PC-3 (cell line): ENCODE data around the gene ZNF423. TPM values are rescaled to one million over a fixed set of nuclear protein-coding genes. Genes with fewer than 3 reads are reported as not detected.

Experiments used
- ATAC-seq: fragments of 200-7000 bp; cut with Tn5 transposase; 2 replicates; pipeline ENCODE4 v1.9.1; 2020; ENCODE audit warnings: mild to moderate bottlenecking, moderate library complexity
- BruUV-seq: library from RNA; stranded (reverse); fragments of 400-500 nt; replicated peaks from 2 replicates; lab custom pipeline; 2021; lab: Mats Ljungman, UMichigan
- CTCF ChIA-PET: fragments of 300-600 bp; sonication (Branson Sonifier 250); formaldehyde crosslinking; loops from one replicate; lab custom pipeline; 2022; ENCODE audit warnings: antibody characterized with exemption; lab: Charles Lee
- POLR2A ChIA-PET: fragments of 300-600 bp; sonication (Branson Sonifier 250); formaldehyde crosslinking; loops from one replicate; lab custom pipeline; 2022; ENCODE audit warnings: antibody characterized with exemption; ENCODE audit not compliant: unreplicated experiment; lab: Charles Lee
- DNase-seq: peaks from one replicate; pipeline ENCODE4 v3.0.0-alpha.2; 2015
- H2AFZ ChIP-seq: fragments of 300-600 bp; sonication (generic); 2 replicates; pipeline ENCODE4 v1.6.0; 2016; ENCODE audit warnings: antibody characterized with exemption, low read length
- H3F3A ChIP-seq: fragments of 300-600 bp; sonication (generic); one replicate; pipeline ENCODE4 v1.6.0; 2017; ENCODE audit warnings: antibody characterized with exemption, low read length, control low read depth, mild to moderate bottlenecking; ENCODE audit not compliant: unreplicated experiment
- H3K27ac ChIP-seq: fragments of 300-600 bp; sonication (generic); 2 replicates; pipeline ENCODE4 v1.5.1; 2016; ENCODE audit warnings: mild to moderate bottlenecking, low read length
- H3K27me3 ChIP-seq: fragments of 300-600 bp; sonication (generic); 2 replicates; pipeline ENCODE4 v1.6.1; 2016; ENCODE audit warnings: low read length, mixed read lengths
- H3K36me3 ChIP-seq: fragments of 300-600 bp; sonication (generic); 2 replicates; pipeline ENCODE4 v1.6.1; 2016; ENCODE audit warnings: low read depth, mixed run types, low read length, mixed read lengths
- H3K4me1 ChIP-seq: fragments of 300-600 bp; sonication (generic); 2 replicates; pipeline ENCODE4 v1.5.1; 2016; ENCODE audit warnings: low read length; ENCODE audit not compliant: insufficient read depth
- H3K4me2 ChIP-seq: fragments of 300-600 bp; sonication (generic); 2 replicates; pipeline ENCODE4 v1.6.0; 2016; ENCODE audit warnings: low read length
- H3K4me3 ChIP-seq: fragments of 300-600 bp; sonication (generic); 2 replicates; pipeline ENCODE4 v1.5.1; 2016; ENCODE audit warnings: mild to moderate bottlenecking, low read length, mixed read lengths
- H3K79me2 ChIP-seq: fragments of 300-600 bp; sonication (generic); 2 replicates; pipeline ENCODE4 v1.6.1; 2017; ENCODE audit warnings: low read length, mixed read lengths
- H3K9ac ChIP-seq: fragments of 300-600 bp; sonication (generic); 2 replicates; pipeline ENCODE4 v1.6.0; 2016; ENCODE audit warnings: mild to moderate bottlenecking, low read length
- H3K9me2 ChIP-seq: fragments of 300-600 bp; sonication (generic); replicated peaks from 2 replicates; pipeline ENCODE4 v1.6.1; 2016; ENCODE audit warnings: mixed run types, low read length, mixed read lengths
- H3K9me3 ChIP-seq: fragments of 300-600 bp; sonication (generic); 2 replicates; pipeline ENCODE4 v1.6.1; 2016; ENCODE audit warnings: low read length, mixed read lengths
- H4K20me1 ChIP-seq: fragments of 300-600 bp; sonication (generic); 2 replicates; pipeline ENCODE4 v1.6.1; 2016; ENCODE audit warnings: low read length, mixed read lengths
- EZH2 ChIP-seq: fragments of 300-600 bp; sonication (generic); IDR thresholded peaks from one replicate; pipeline ENCODE4 v1.6.1; 2017; ENCODE audit warnings: antibody characterized with exemption, mild to moderate bottlenecking, low read length; ENCODE audit not compliant: unreplicated experiment
- EZH2phosphoT487 ChIP-seq: fragments of 300-600 bp; sonication (generic); IDR thresholded peaks from 2 replicates; pipeline ENCODE4 v1.6.1; 2018; ENCODE audit warnings: mild to moderate bottlenecking, antibody characterized with exemption, low read length, borderline replicate concordance
- intact Hi-C: fragments of 100-400 bp; cut with micrococcal nuclease; formaldehyde crosslinking; loops from 2 replicates; pipeline ENCODE4 v1.9.0; 2023
- total RNA-seq: library from RNA; depleted of rRNA; stranded (reverse); fragments of >200 nt; gene quantifications from 2 replicates; pipeline ENCODE4 v1.2.3, GENCODE V29; 2014
- TF ChIP-seq, protein P1 (sequence below): fragments of 300-600 bp; sonication (generic); conservative IDR thresholded peaks from 2 replicates; pipeline ENCODE4 v1.5.1; 2017; ENCODE audit warnings: antibody characterized with exemption, low read depth, mild to moderate bottlenecking, low read length

ZNF423 gene
- total RNA-seq, 1 experiment from 2014 or later = not detected

DNA sequence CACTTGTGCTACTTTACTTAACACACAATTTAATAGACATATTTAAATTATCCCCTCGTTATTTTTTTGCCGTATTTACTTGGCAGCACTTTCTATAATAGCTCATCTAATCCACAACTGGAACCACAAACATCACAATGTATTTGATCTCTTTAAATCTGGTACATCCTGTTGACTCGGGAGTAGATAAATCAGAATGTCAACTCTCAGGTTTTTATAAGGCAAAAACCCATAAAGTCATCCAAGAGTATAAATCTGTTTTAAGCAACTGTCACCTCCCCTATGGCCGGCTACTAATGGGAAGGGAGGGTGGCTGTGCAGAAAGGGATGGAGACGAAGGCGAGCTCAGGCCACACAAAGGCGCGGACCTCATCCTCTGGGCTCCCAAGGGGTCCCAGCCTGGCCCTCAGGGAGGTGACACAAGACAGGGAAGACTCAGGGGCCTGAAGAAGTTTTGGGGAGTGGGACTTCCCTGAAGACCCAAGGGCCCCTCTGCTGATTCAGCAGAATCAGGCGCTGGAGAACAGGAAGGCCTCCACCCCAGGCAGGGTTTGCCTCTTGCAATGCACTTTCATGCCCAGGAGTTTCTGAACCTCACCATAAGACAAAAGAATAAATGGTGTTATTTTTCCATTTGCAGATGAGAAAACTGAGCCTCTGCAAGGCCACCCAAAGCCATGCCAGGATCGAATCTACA is 122.5 kb downstream of the ZNF423 start:
- H3K4me1 ChIP-seq = no peaks in the 10 kb centered on the region
- H4K20me1 ChIP-seq = no peaks in the 10 kb centered on the region
- no TSS peak for BruUV-seq
- peaks cover 23% of the 10 kb centered on the region for H3K27me3 ChIP-seq
- TF ChIP-seq, protein P1, sequence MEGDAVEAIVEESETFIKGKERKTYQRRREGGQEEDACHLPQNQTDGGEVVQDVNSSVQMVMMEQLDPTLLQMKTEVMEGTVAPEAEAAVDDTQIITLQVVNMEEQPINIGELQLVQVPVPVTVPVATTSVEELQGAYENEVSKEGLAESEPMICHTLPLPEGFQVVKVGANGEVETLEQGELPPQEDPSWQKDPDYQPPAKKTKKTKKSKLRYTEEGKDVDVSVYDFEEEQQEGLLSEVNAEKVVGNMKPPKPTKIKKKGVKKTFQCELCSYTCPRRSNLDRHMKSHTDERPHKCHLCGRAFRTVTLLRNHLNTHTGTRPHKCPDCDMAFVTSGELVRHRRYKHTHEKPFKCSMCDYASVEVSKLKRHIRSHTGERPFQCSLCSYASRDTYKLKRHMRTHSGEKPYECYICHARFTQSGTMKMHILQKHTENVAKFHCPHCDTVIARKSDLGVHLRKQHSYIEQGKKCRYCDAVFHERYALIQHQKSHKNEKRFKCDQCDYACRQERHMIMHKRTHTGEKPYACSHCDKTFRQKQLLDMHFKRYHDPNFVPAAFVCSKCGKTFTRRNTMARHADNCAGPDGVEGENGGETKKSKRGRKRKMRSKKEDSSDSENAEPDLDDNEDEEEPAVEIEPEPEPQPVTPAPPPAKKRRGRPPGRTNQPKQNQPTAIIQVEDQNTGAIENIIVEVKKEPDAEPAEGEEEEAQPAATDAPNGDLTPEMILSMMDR = no peak
- TF ChIP-seq EZH2 (no peak), EZH2phosphoT487 (no peak)
- no peaks in the 10 kb centered on the region for H3K9me3 ChIP-seq
- intact Hi-C loops = no loop called here
- POLR2A ChIA-PET = no interaction called here
- no peaks in the 10 kb centered on the region for H3K9me2 ChIP-seq
- no peak overlapping the region for H3K4me3 ChIP-seq
- H3K9ac ChIP-seq = no peak overlapping the region
- H3F3A ChIP-seq = no peaks in the 10 kb centered on the region
- no peak for ATAC-seq
- CTCF ChIA-PET = no interaction called here
- no peaks in the 10 kb centered on the region for H3K79me2 ChIP-seq
- DNase-seq = no peak
- H3K36me3 ChIP-seq = no peaks in the 10 kb centered on the region
- H2AFZ ChIP-seq = no peak overlapping the region
- no peak overlapping the region for H3K27ac ChIP-seq
- H3K4me2 ChIP-seq = no peak overlapping the region

- H2AFZ ChIP-seq = no peak overlapping the region
- intact Hi-C loops = no loop called here
- ATAC-seq (no peak), DNase-seq (no peak)
- H3K27ac ChIP-seq = no peak overlapping the region
- no peaks in the 10 kb centered on the region for H4K20me1 ChIP-seq
- H3K9ac ChIP-seq = no peak overlapping the region
- no peaks in the 10 kb centered on the region for H3K9me2 ChIP-seq
- no peaks in the 10 kb centered on the region for H3K36me3 ChIP-seq
- H3K9me3 ChIP-seq = no peaks in the 10 kb centered on the region
- TF ChIP-seq EZH2phosphoT487 (no peak), EZH2 (no peak)
- TF ChIP-seq, protein P1 = no peak
- H3K4me1 ChIP-seq = no peaks in the 10 kb centered on the region
- no peaks in the 10 kb centered on the region for H3F3A ChIP-seq
- no peaks in the 10 kb centered on the region for H3K79me2 ChIP-seq
- ChIA-PET POLR2A (no interaction called here), CTCF (no interaction called here)
- H3K27me3 ChIP-seq = peaks cover 23% of the 10 kb centered on the region
- H3K4me3 ChIP-seq = no peak overlapping the region
- H3K4me2 ChIP-seq = no peak overlapping the region
- no TSS peak for BruUV-seq
Measured at GRCh38 chr16:49731911-49732310, 124.0 kb downstream of the ZNF423 start.

- H3K9ac ChIP-seq = no peak overlapping the region
- POLR2A ChIA-PET = no interaction called here
- TF ChIP-seq EZH2 = no peak
- TF ChIP-seq, protein P1 = no peak
- no peak for TF ChIP-seq EZH2phosphoT487
- H3K27ac ChIP-seq = no peak overlapping the region
- H3K27me3 ChIP-seq = peaks cover 23% of the 10 kb centered on the region
- ATAC-seq (no peak), DNase-seq (no peak)
- H3K4me1 ChIP-seq = no peaks in the 10 kb centered on the region
- no TSS peak for BruUV-seq
- H3F3A ChIP-seq = no peaks in the 10 kb centered on the region
- H3K9me3 ChIP-seq = no peaks in the 10 kb centered on the region
- H3K9me2 ChIP-seq = no peaks in the 10 kb centered on the region
- H2AFZ ChIP-seq = no peak overlapping the region
- no peak overlapping the region for H3K4me2 ChIP-seq
- intact Hi-C loops = no loop called here
- H3K36me3 ChIP-seq = no peaks in the 10 kb centered on the region
- CTCF ChIA-PET = no interaction called here
- no peaks in the 10 kb centered on the region for H3K79me2 ChIP-seq
- H3K4me3 ChIP-seq = no peak overlapping the region
- no peaks in the 10 kb centered on the region for H4K20me1 ChIP-seq
Measured at GRCh38 chr16:49730772-49731171, 125.1 kb downstream of the ZNF423 start.
